Measurements from ENCODE around the gene MAD2L1BP. TPM values are rescaled to one million over a fixed set of nuclear protein-coding genes. Genes with fewer than 3 reads are reported as not detected.
"Not testable (repeated sequence)": the region's sequence is repeated elsewhere in the genome, so short reads cannot be mapped to it uniquely, and the experiment has no call there.

Gene MAD2L1BP
- total and polyA plus RNA-seq, 2 of the 13 experiments (the other 11 are each of a cell fraction or from before 2014, with no cell fraction given), result 54.2 to 55.5 TPM

GRCh38 chr6:43658161-43658560, 22.5 kb downstream of the MAD2L1BP start:
- Histone ChIP-seq H3K79me2 (ENCODE audit: insufficient read depth, low read length) (no peaks in the 10 kb centered on the region), H3K27me3 (ENCODE audit: control insufficient read depth in 1 of 2, insufficient read depth in 2 of 2, low read length in 2 of 2) (peaks cover 2 to 14% of the 10 kb centered on the region in 2 experiments; a peak in 3 of 5 replicates), H4K20me1 (ENCODE audit: insufficient read depth, low read length) (no peaks in the 10 kb centered on the region), H3K9me3 (ENCODE audit: low read length) (0 out of 2 replicates have a peak, but pooled peaks cover 4% of the 10 kb centered on the region), H3K4me2 (ENCODE audit: low read depth, low read length) (no peak overlapping the region), H3K36me3 (replicated peaks in 1 of 2; ENCODE audit: control insufficient read depth in 1 of 2, insufficient read depth in 2 of 2, low read length in 2 of 2) (no peaks in the 10 kb centered on the region), H3K4me3 (replicated peaks in 1 of 3; ENCODE audit: insufficient read depth in 1 of 3, low read depth in 2 of 3, low read length in 3 of 3) (no peak overlapping the region), H3K27ac (ENCODE audit: extremely low read length, insufficient read depth, low read length) (no peak overlapping the region), H3K9ac (ENCODE audit: insufficient read depth, low read depth, low read length) (no peak overlapping the region), H2AFZ (ENCODE audit: low read length) (no peak overlapping the region), H3K4me1 (ENCODE audit: insufficient read depth, low read length) (no peaks in the 10 kb centered on the region)
- ChIA-PET CTCF (ENCODE audit: low intra/inter-chr PET ratio, low total read pairs) (no interaction called here), POLR2A (interaction anchor here (1.3 to 1.5 kb wide), 2 partner anchors 13 to 23 kb away, joined by 3 to 5 read pairs; partner anchors contain the start of gene MAD2L1BP)
- BruUV-seq (replicated peaks), result no TSS peak
- FAIRE-seq (no peak), DNase-seq (ENCODE audit: low spot score) (no peak), ATAC-seq (no peak)
- in situ Hi-C loops (cut with HindIII; ENCODE audit: extremely low pct_ligation_motif_present, low pct_unique_long_range_greater_than_20kb), result no loop called here
- WGBS (ENCODE audit: low lambda C conversion rate), result 59% methylated on average over 9 of the region's 9 CpGs
- intact Hi-C loops (cut with micrococcal nuclease; ENCODE audit: unreplicated experiment), result no loop called here
- TF ChIP-seq CEBPB (IDR thresholded peaks at IDR 0.05; ENCODE audit: borderline replicate concordance, low read depth, low read length) (0 out of 2 replicates have a peak, but pooled peaks have one; percentile 7), ZNF24 (IDR thresholded peaks at IDR 0.05) (no peak)

GRCh38 chr6:43662948-43663347, 27.3 kb downstream of the MAD2L1BP start:
- H3K27ac ChIP-seq (ENCODE audit: extremely low read length, insufficient read depth, low read length); FAIRE-seq; ATAC-seq; H3K79me2 ChIP-seq (ENCODE audit: insufficient read depth, low read length); H3K36me3 ChIP-seq (replicated peaks in 1 of 2; ENCODE audit: control insufficient read depth in 1 of 2, insufficient read depth in 2 of 2, low read length in 2 of 2); in situ Hi-C loops (cut with HindIII; ENCODE audit: extremely low pct_ligation_motif_present, low pct_unique_long_range_greater_than_20kb); H3K4me2 ChIP-seq (ENCODE audit: low read depth, low read length); H3K9me3 ChIP-seq (ENCODE audit: low read length); H3K4me3 ChIP-seq (replicated peaks in 1 of 3; ENCODE audit: insufficient read depth in 1 of 3, low read depth in 2 of 3, low read length in 3 of 3); H4K20me1 ChIP-seq (ENCODE audit: insufficient read depth, low read length); CTCF ChIA-PET (ENCODE audit: low intra/inter-chr PET ratio, low total read pairs); BruUV-seq (replicated peaks); H3K9ac ChIP-seq (ENCODE audit: insufficient read depth, low read depth, low read length); DNase-seq (ENCODE audit: low spot score); H2AFZ ChIP-seq (ENCODE audit: low read length): not testable (repeated sequence)
- peaks cover 2 to 27% of the 10 kb centered on the region in 2 experiments; a peak in 4 of 5 replicates for H3K27me3 ChIP-seq (ENCODE audit: control insufficient read depth in 1 of 2, insufficient read depth in 2 of 2, low read length in 2 of 2)
- intact Hi-C loops (cut with micrococcal nuclease; ENCODE audit: unreplicated experiment), result loop anchor here (10.0 kb wide), 1 partner anchor 58 kb away; no protein-coding TSS in a partner anchor
- 34% methylated on average over 5 of the region's 5 CpGs for WGBS (ENCODE audit: low lambda C conversion rate)
- POLR2A ChIA-PET, result interaction anchor here (0.7 kb wide), 1 partner anchor 28 kb away, joined by 3 read pairs; the partner anchor contains the start of gene MAD2L1BP
- H3K4me1 ChIP-seq (ENCODE audit: insufficient read depth, low read length), result peaks cover 18% of the 10 kb centered on the region
